HG03097 (cell line): ENCODE results near the gene DOCK3.
"Not testable (repeated sequence)": the region's sequence is repeated elsewhere in the genome, so short reads cannot be mapped to it uniquely, and the experiment has no call there.

ENCODE experiments used
- ATAC-seq: cut with Tn5 transposase; IDR thresholded peaks from one replicate; pipeline ENCODE4 v1.9.1; 2021; ENCODE audit not compliant: unreplicated experiment, low FRiP score

Gene DOCK3

DNA sequence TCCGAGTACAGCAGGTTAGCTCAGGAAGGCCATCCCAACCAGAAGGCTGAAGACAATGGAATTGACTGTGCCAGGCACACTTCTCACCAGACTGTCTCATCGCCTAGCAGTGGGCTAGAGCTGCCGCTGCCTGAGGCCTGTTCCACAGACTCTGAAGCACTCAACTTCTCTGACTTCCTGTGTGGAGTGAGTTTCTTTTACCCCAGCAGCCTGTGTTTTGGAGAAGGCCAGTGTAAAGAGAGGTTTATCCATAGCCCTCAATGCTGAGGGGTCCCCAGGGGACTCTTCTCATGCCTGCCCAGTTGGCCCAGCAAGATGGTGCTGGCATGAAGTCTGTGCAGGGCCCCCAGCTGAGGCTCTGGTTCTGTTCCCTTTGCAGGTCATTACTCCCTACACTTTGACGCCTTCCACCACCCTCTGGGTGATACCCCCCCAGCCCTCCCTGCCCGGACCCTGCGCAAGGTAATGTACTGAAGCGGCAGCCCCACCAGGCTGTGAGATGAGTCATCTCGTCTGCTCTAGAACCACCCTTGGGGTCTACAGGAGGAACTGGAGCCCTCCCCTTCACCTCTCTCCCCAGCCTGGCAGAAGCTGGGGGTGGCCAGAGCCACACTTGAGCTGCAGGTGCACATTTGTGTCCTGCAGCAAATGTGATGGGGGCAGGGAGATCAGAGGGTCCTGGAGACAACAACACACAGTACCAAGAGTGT lies 705.2 kb downstream of the DOCK3 start:
- ATAC-seq = no peak

DNA sequence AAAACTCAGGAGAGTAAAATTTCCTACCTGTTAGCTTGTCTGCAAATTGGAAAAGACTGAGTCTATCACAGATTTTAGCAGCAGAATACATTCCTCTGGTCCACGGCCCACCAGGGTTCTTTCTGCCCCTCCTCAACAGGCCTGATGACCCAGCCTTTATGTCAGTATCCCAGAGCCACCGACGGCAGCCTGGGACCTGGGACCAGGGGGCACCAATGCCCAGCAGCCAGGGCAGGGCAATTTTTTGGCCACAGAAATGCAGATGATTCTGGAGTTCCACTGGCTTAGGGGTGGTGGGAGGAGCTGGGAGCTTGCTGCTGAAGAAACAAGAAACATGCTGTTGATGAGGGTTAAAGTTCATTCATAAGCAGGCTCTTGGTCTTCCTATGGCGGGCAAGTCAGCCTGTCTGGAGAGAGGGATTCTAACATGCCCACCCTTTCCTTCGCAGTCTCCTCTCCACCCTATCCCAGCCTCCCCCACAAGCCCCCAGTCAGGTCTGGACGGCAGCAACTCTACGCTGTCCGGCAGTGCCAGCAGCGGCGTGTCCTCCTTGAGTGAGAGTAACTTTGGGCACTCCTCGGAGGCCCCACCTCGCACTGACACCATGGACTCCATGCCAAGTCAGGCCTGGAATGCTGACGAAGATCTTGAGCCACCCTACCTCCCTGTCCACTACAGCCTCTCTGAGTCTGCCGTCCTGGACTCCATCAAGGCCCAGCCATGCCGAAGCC lies 706.0 kb downstream of the DOCK3 start:
- ATAC-seq = no peak

DNA sequence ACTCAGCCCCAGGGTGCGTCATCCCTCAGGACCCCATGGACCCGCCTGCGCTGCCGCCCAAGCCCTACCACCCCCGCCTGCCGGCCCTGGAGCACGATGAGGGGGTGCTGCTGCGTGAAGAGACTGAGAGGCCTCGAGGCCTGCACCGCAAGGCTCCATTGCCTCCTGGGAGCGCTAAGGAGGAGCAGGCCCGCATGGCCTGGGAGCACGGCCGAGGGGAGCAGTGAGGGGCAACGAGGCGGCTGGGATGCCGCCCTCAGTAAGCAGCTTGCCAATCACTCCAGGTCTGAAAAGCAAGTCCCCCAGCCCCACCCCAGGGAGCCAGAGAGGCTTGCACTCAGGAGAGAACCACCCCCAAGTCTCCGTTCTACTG lies 706.6 kb downstream of the DOCK3 start:
- ATAC-seq = no peak

DNA sequence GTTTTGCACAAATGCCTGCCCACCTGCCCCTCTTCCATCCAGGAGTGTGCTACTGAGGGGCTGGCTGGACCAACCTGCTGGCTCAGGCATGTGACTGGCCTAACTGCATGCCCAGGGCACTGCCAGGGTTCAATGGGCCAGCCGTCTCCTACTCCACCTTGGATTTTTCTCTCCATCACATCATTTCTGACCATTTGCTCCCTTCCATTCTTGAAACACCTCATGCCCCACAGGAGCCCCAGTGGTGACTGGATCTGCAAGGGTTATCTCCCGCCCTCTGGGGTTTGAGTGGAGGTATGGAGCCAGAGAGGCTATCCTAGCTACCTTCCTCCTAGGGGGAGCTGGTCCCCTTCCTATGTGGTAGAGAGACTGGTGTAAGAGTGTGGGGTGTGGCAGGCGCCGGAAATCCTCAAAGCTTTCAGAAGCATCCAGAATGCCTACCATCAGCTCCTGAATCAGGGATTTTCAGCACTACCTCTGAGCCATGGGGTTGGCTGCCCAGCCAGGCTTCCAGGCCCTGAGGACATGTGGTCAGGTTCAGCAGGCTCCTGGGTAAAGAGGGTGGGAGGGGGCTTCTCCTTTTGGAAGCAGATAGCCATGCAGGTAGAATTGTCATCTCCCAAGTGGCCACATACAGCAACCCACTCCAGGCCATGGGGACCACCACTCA lies 707.5 kb downstream of the DOCK3 start:
- ATAC-seq = no peak

DNA sequence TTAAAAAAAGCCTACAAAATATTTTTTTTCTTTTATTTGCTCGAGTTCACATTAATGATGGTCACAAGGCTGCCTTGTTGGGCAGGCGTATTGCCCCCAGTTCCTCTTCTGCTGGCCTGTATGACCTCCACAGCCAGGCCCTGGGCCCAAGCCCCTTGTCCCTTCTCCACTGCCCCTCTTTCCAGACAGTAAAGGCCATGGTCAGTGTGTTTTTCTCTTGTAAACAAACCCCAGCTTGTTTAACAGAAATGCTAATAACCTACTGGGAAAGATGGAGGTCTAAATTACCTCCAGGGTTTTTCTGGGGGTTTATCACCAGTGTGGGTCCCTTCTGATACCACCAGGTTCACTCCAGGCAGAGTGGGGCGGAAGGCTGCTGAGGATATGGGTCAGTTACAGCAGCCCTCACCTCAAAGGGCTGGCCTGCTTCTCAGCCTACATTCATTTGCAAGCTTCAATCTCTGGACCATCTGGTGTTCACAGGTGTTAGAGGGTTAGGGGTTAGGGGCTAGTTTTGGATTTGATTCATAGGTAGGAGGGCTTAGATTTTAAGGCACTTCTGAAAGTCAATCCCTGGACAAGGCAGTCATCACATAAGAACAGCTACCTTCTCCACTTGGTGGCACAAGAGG lies 708.3 kb downstream of the DOCK3 start:
- no peak for ATAC-seq

DNA sequence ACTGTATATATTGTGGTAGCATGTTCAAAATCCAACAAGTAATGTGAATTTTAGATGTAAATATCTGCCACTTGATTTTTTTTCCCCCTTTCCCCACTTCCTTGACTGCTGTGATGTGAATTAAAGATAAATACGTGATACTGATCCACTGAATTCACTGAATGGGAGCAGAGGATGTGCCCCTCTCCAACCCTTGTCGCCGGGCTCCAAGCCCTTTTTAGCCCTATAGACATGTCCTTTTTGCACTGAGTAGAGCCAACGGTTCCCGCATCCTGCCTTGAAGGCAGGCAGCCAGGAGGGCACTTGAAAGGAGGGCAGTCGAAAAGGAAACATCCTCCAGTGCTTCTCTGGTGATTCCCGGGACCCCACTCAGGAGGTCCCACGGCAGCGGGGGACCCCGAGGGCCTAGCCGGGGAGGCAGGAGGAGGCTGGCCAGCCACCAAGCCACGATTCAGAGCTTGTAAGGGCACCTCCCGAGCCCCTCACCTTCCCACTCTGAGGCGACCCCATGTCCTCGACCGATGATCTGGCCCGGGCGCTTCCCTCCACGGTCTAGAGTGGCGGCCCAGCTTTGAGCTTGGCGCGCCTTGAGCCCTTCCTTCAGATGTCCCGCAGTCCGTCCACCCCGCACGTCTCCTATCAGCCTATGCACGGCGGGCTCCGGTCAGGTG lies 709.5 kb downstream of the DOCK3 start:
- ATAC-seq = peak; percentile 14

DNA sequence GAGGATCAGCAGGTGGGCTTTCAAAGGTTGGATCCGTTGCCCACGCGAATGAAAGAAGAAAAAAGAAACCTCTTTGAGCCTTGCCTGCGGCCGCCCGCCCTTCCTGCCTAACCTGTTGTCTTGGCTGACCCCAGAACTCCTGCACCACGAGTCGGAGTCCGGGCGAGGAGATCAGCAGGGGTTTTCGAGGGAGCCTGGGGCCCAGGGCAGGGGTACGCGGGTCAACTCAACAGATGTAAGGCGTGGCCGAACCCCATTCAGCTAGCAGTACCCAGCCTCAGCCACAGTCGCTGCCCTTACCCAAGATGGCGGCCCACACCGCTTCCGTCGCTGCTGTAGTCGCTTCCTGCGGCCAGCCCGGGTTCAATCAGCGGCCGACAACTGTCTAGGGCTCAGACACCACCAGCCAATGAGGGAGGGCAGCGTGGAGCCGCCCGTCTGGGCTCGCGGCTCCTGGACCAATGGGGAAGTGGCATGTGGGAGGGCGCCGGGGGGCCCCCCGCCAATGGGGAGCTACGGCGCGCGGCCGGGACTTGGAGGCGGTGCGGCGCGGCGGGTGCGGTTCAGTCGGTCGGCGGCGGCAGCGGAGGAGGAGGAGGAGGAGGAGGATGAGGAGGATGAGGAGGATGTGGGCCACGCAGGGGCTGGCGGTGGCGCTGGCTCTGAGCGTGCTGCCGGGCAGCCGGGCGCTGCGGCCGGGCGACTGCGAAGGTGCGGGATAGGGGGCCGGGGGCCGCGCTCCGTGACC lies 710.2 kb downstream of the DOCK3 start, which contains the start of gene MANF:
MANF (plus strand) TSS at position 566 of the 748 bp plus-strand sequence; CDS start at position 618, 52 bp downstream.
- peak; percentile 91 for ATAC-seq

DNA sequence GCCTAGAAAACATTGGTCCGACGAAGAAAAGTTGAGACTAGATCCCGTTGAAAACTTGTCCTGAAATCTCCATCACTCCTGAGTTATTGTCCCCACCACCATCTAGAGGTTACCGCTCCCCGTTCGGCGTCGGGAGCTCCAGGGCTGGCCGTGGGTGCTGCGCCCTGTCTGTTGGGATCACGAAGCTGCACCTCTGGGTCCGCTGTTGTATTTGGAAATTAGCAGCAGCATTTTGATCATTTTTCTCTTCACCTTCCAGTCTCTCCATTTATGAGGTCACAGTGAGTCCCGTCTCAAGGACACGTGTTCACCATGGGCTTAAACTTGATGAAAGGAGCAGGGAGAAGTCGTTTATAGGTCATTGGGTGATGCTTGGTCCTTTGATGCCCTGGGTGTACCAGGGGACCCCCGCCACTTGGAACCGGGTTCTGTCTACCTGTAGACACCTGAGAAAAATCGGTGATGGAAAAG lies 710.9 kb downstream of the DOCK3 start:
- no peak for ATAC-seq

DNA sequence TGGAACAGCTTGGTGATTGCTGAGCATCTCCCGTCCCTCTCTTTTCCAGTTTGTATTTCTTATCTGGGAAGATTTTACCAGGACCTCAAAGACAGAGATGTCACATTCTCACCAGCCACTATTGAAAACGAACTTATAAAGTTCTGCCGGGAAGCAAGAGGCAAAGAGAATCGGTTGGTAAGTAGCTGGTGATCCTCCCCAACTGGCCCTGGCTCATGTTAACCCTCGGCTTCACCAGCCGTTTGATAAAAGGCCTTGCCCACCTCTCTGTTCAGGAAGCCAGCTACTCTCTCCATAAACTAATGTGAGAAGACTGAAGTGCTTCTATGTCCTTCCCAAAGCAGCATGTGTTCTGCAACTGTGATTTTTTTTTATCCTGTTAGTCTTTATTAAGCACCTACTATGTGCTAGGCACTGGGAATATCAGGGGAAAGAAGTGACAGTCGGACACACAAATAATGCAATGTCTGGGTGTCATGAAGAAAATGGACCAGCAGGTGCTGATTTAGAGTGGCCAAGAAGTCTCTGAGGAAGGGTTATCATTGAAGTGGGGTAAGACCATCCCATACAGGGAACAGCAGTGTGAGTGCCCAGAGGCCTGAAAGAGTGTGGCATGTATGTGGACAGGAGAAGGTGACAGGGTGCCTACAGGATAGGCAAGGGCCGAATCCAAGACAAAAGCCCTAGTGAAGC lies 711.6 kb downstream of the DOCK3 start:
- no peak for ATAC-seq

DNA sequence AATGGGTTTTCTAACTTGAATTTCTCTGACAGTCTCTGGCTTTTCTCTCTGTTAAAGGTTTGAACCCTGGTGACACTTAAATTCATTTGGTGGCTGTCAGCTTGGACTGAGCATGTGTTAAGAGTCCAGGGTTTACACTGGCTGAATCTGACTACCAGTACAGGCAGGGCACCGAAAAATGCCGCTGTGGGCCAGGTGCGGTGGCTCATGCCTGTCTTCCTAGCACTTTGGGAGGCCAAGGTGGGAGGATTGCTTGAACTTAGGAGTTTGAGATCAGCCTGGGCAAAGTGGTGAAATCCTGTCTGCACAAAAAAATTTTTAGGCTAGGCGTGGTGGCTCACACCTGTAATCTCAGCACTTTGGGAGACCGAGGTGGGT lies 712.1 kb downstream of the DOCK3 start:
- no peak for ATAC-seq

DNA sequence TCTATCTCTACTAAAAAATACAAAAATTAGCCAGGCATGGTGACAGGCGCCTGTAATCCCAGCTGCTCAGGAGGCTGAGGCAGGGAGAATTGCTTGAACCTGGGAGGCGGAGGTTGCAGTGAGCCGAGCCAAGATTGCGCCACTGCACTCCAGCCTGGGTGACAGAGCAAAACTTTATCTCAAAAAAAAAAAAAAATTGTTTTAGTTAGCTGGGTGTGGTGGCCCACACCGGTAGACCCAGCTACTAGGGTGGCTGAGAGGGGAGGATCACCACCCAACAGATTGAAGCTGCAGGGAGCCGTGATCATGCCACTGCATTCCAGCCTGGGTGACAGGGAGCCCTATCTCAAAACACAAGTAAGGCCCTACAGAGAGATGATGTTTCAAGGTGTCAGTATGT lies 712.6 kb downstream of the DOCK3 start:
- ATAC-seq = not testable (repeated sequence)

DNA sequence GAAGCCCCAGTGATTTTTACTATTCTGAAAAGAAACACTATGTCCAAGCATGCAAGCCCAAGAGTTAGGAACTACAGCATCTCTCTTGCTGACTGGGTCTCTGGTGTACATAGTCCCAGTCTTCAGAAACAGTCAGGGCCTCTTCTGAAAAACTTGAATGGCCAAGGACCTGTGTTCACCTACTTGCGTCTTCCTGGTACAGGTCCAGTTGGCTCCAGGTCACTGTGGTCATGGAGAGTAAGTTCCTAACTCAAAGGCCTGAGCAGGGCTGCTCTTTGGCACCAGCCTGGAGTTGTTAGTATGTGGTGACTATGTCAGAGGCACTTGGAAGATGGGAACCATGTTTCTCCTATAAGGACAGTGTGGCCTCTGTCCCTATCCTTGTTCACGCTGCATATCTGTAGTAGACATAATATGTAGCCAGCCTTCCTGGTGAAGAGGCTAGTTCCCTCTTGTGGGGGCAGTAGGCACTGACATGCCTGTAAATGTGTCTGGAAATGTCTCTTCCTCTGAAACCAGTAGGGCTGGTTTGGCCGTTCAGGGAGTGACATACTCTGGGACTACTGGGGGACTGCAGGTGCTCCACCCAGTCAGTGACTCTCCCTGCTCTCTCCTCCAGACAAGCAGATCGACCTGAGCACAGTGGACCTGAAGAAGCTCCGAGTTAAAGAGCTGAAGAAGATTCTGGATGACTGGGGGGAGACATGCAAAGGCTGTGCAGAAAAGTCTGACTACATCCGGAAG lies 713.7 kb downstream of the DOCK3 start:
- no peak for ATAC-seq

DNA sequence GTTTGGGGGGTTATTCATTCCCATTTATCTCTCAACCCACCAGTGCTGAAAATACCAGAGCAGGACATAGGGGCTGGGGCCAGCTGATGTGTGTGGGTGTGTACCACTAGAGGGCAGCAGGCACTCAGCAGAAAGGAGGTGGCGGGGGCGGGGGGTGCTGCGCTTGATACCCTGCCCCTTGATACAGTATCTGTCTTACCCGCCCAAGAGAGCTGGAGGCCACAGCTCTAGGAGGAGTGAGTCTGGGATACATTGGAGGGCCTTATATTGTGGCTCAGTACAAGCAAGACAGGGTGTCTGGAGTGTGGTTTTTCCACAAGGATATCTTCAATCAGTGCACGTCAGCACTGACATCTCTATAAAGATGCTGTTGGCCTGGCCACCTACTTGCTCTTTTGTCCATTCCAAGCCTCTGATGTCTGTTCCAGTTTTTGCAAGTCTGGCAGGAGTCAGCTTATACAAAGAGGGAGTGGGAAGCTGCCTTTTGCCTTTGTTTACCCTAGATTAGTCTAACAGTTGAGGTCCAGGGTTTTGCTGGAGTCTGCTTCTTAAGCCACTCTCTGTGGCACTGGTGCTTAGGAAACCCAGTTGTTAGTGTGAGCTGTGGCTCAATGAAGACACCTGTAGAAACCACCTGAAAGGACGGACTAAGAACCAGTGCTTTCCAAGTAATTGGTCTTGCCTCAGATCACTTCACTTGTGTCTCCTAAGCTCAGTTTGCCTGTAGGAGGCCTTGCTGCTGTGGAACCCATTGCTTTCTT lies 714.9 kb downstream of the DOCK3 start:
- ATAC-seq = no peak

DNA sequence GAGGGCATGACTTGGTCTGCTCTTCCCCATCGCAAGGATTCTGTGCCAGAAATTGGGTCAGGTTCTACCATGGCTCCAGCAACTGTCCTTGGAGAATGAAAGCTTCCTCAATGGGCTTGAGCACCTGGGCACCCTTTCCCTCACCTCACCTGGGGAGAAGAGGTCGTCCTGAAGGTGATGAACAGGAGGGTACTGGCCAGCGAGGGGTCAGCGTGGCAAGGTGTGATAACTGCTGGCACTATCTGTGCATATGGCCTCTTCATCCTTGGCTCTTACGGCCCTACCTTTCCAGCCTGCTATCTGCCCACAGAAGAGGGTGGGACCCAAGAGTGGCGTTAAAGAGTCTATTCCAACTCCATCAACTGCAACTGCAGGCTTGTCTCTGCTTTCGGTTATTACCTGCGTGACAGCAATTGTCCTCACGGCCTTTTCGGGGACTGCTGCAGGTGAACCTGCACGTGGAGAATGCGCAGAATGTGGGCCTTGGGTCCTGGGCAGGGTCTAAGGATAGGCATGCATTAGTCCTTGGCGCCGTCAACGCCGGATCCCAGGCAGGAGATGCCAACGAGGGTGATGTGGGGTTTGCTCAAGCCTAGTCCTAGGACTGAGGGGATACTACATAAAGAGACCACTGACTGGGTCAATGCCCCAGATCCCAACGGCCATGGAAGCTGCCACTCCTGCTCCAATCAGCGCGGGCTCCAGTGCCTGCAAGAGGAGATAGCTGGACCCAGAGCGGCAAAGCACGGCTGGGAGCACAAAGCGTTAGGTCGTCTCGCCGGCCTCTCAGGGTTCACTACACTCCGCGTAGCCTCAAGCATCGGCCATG lies 715.7 kb downstream of the DOCK3 start:
- ATAC-seq = no peak

DNA sequence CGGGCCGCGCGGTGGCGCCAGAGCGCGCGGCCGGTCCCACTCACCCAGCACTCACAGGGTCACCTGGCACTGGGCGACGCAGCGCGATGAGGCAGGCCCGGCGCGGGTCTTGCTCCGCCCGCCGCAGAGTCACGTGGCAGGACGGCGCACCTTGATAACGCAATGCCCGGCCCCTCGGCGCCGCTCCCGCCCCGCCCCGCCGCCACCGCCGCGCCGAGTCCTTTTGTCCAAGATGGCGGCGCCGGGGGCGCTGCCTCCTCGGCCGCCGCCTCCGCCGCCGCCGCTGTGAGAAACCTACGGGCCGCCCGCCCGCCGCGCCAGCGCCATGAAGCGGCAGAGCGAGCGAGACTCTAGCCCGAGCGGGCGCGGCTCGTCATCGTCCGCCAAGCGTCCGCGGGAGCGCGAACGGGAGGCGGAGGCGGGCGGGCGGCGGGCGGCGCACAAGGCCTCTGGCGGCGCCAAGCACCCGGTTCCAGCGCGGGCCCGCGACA lies 716.4 kb downstream of the DOCK3 start, which contains the start of gene RBM15B:
RBM15B (plus strand) TSS at position 211 of the 491 bp plus-strand sequence; CDS start at position 326, 115 bp downstream.
- peak; percentile 89 for ATAC-seq

DNA sequence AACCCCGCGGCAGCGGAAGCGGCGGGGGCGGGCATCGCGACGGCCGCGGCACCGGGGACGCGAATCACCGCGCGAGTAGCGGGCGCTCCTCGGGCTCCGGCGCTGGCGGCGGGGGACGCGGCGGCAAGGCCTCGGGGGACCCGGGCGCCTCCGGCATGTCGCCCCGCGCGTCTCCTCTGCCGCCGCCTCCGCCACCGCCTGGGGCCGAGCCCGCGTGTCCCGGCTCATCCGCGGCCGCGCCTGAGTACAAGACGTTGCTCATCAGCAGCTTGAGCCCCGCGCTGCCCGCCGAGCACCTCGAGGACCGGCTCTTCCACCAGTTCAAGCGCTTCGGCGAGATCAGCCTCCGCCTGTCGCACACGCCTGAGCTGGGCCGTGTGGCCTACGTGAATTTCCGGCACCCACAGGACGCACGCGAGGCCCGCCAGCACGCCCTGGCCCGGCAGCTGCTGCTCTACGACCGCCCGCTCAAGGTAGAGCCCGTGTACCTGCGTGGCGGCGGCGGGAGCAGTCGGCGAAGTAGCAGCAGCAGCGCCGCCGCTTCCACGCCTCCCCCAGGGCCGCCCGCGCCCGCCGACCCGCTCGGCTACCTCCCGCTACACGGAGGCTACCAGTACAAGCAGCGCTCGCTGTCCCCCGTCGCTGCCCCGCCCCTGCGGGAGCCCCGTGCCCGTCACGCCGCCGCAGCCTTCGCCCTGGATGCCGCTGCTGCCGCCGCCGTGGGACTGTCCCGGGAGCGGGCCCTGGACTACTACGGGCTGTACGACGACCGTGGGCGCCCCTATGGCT lies 717.0 kb downstream of the DOCK3 start:
- ATAC-seq = peak; percentile 6
